Peyer's patch (tissue), 4 donors: ENCODE results near the gene WRNIP1. TPM values are rescaled to one million over a fixed set of nuclear protein-coding genes. Genes with fewer than 3 reads are reported as not detected.
A peak's percentile ranks its signal among the peaks of the same experiment; 100 is the strongest.
"Not testable (repeated sequence)": the region's sequence is repeated elsewhere in the genome, so short reads cannot be mapped to it uniquely, and the experiment has no call there.

Experiments used
- DNase-seq, 3 donors: peaks; one replicate each; pipeline ENCODE4 v3.0.0-alpha.2; 2017 to 2019
- H3K27ac ChIP-seq, 4 donors: fragments of 200-600 bp; sonication (generic); one replicate each; pipeline ENCODE4 v1.5.1; 2016 to 2019
- H3K27me3 ChIP-seq, 2 donors: fragments of 200-600 bp; sonication (generic); one replicate each; pipeline ENCODE4 v1.5.1; 2019
- H3K36me3 ChIP-seq, 3 donors: fragments of 200-600 bp; sonication (generic); one replicate each; pipeline ENCODE4 v1.5.1; 2016 to 2019
- H3K4me1 ChIP-seq, 4 donors: fragments of 200-600 bp; sonication (generic); one replicate each; pipeline ENCODE4 v1.5.1; 2016 to 2019
- H3K4me3 ChIP-seq, 4 donors: fragments of 200-600 bp; sonication (generic); 1 replicate in 3 of 4; 2 replicates in 1 of 4; pipeline ENCODE4 v1.5.1; 2016 to 2019; ENCODE audit warnings: mild to moderate bottlenecking in 1 of 4
- H3K9me3 ChIP-seq, 4 donors: fragments of 200-600 bp; sonication (generic); one replicate each; pipeline ENCODE4 v1.5.1; 2016 to 2019; ENCODE audit warnings: mild to moderate bottlenecking in 1 of 4
- CTCF ChIP-seq, 6 experiments: fragments of 450-650 bp in 4 of 6; fragments of 200-600 bp in 2 of 6; sonication (generic) in 1 of 6; IDR thresholded peaks; one replicate each; pipeline ENCODE4 v1.5.1; 2017 to 2019; ENCODE audit warnings: antibody characterized with exemption in 6 of 6, mild to moderate bottlenecking in 3 of 6, moderate library complexity in 1 of 6
- POLR2A ChIP-seq, 2 donors: fragments of 450-650 bp; IDR thresholded peaks; one replicate each; pipeline ENCODE4 v1.5.1; 2017; ENCODE audit warnings: antibody characterized with exemption in 2 of 2, mild to moderate bottlenecking in 2 of 2, moderate library complexity in 2 of 2
- total RNA-seq, 4 donors: library from RNA; depleted of rRNA; stranded (reverse); fragments of >200 nt; gene quantifications; one replicate each; pipeline ENCODE4 v1.1.0, GENCODE V29; 2016

The WRNIP1 gene
- total RNA-seq, 4 donors from 2014 or later = 34.7 to 48.2 (median 39.6) TPM

GRCh38 chr6:2758980-2759379, 6.2 kb upstream of the WRNIP1 start:
- peaks cover 0 to 4% (median 0%) of the 10 kb centered on the region in 4 donors for H3K4me1 ChIP-seq
- TF ChIP-seq CTCF (IDR thresholded peaks at IDR 0.05) (no peak), POLR2A (IDR thresholded peaks at IDR 0.05) (no peak)
- H3K27me3 ChIP-seq = no peaks in the 10 kb centered on the region
- H3K36me3 ChIP-seq = no peaks in the 10 kb centered on the region
- DNase-seq = no peak
- H3K27ac ChIP-seq = no peak overlapping the region
- no peaks in the 10 kb centered on the region for H3K9me3 ChIP-seq
- H3K4me3 ChIP-seq = no peak overlapping the region

- Histone ChIP-seq H3K27ac (no peak overlapping the region), H3K4me1 (peaks cover 0 to 4% (median 0%) of the 10 kb centered on the region in 4 donors), H3K9me3 (no peaks in the 10 kb centered on the region), H3K4me3 (no peak overlapping the region), H3K27me3 (no peaks in the 10 kb centered on the region), H3K36me3 (no peaks in the 10 kb centered on the region)
- TF ChIP-seq POLR2A (IDR thresholded peaks at IDR 0.05) = no peak
- peak; percentile 32 to 57 (median 40) for TF ChIP-seq CTCF (IDR thresholded peaks at IDR 0.05)
- DNase-seq = no peak
These were observed 4.0 kb upstream of the WRNIP1 start for GRCh38 chr6:2760882-2761842.

GRCh38 chr6:2762868-2763267, 2.3 kb upstream of the WRNIP1 start:
- H3K4me1 ChIP-seq = peaks cover 0 to 11% (median 3%) of the 10 kb centered on the region in 4 donors
- H3K36me3 ChIP-seq, DNase-seq, H3K9me3 ChIP-seq, H3K27me3 ChIP-seq, H3K27ac ChIP-seq, H3K4me3 ChIP-seq: not testable (repeated sequence)

GRCh38 chr6:2763345-2763841, 1.8 kb upstream of the WRNIP1 start:
- no peak for DNase-seq
- Histone ChIP-seq H3K4me3 (no peak overlapping the region), H3K27me3 (no peaks in the 10 kb centered on the region), H3K4me1 (peaks cover 0 to 17% (median 5%) of the 10 kb centered on the region in 4 donors), H3K9me3 (no peaks in the 10 kb centered on the region), H3K36me3 (no peaks in the 10 kb centered on the region), H3K27ac (no peak overlapping the region)
- TF ChIP-seq POLR2A (IDR thresholded peaks at IDR 0.05) (no peak), CTCF (IDR thresholded peaks at IDR 0.05) (no peak)

GRCh38 chr6:2763876-2764540, 1.2 kb upstream of the WRNIP1 start:
- Histone ChIP-seq H3K4me1 (peaks cover 0 to 23% (median 5%) of the 10 kb centered on the region in 4 donors), H3K27ac (peak overlapping the region in 3 of 4 donors; percentile 71 to 97 (median 95)), H3K27me3 (no peaks in the 10 kb centered on the region), H3K9me3 (no peaks in the 10 kb centered on the region), H3K36me3 (no peaks in the 10 kb centered on the region), H3K4me3 (peak overlapping the region in 3 of 4 donors; percentile 46 to 54 (median 53))
- TF ChIP-seq CTCF (IDR thresholded peaks at IDR 0.05) (no peak), POLR2A (IDR thresholded peaks at IDR 0.05) (no peak)
- no peak for DNase-seq
